ENCODE data around the gene PREX1.
A peak's percentile ranks its signal among the peaks of the same experiment; 100 is the strongest.

Gene PREX1

DNA sequence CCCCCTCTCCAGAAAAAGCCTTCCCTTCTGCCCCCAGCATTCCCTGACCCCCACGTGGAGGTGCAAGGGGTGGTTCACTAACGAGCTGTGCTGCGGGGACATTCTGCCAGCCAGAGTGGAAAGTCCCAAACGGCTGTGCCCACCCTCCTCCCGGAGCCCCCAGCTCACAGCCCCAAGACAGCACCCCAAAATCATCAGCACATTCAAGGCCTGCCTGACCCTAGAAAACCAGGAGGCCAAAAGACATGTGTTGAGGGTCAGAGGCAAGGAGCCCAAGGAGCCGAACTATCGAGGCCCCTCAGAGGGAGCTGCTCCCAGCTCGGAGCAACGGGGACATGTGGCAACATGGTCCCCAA is 197.9 kb downstream of the PREX1 start:
- no peak for DNase-seq

DNA sequence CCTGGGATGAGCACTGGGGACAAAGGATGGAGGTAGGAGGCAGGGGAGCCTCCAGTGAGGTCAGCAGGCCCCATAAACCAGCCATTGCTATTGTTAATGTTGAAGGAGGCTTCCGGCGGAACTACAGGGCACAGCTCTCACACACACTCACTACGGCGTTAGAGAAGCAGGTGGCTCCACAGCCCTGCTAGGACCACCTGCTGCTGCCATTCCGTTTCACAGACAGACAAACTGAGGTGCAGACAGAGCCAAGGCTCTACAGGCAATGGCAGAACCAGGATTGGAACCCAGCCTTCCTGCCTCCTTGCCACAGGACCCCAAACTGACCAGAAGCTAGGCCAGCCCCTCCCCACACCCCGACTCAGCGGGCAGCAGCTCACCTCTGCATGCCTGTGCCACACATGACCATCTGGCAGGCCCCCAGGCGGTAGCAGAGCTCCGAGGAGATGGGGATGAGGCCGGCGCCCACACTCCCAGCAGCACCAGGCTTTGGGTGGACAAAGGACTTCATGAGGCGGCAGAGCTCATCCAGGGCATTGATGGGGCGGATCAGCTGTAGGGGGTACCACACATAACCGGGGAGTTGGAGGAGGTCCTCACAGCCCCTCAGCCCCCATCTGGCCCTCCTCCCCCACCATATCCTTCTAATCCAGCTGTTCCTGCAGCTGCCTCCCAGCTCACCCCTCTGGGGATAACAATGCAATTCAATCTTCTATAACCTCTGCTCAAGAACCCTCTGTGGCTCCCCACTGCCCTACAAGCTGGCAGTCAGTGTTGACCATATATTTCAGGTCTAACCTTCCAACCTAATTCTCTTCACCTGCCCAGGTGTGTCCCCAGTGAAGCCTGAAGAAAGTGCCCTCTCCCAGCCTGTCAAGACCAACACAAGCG is 198.5 kb downstream of the PREX1 start:
- no peak for DNase-seq

GRCh38 chr20:48627737-48628128 is 200.1 kb downstream of the PREX1 start:
- no peak for DNase-seq

DNA sequence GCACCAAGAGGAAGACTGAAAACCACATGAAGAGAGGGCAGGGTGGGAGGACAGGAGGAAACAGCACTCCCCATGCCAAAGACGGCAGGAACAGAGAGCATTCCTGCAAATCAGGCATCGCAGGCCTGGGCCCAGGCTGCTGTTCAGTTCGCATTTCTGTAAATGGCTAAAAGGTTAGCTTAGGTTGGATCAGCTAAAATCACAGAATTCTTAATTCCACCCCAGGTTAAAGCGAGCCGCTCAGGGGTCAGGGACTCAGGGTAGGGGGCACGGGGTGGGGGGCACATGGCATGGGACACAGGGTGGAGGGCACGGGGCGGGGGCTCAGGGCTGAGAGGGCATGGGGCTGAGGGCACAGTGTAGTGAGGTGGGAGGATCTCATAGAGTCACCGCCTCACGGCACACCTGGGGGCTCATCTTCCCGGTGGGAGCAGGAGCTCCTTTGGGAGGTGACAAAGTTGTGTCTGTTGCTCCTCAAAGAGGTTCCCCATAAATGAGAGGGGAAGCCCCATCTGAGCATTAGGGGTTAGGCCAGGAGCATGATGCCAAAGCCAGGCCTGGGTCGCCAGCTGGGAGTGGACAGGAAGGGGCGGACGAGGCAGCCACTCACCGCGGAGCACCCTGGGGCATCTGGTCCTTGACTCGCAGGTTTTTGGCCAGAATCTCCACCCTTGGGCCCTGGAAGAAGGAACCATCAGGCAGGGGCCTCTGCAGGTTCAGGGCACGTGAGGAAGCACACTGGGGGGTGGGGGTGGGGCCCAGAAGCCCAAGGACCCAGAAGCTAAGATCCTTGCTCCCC is 200.7 kb downstream of the PREX1 start:
- DNase-seq: no peak

- no peak for DNase-seq
Observed at GRCh38 chr20:48626226-48626937, 201.4 kb downstream of the PREX1 start.

DNA sequence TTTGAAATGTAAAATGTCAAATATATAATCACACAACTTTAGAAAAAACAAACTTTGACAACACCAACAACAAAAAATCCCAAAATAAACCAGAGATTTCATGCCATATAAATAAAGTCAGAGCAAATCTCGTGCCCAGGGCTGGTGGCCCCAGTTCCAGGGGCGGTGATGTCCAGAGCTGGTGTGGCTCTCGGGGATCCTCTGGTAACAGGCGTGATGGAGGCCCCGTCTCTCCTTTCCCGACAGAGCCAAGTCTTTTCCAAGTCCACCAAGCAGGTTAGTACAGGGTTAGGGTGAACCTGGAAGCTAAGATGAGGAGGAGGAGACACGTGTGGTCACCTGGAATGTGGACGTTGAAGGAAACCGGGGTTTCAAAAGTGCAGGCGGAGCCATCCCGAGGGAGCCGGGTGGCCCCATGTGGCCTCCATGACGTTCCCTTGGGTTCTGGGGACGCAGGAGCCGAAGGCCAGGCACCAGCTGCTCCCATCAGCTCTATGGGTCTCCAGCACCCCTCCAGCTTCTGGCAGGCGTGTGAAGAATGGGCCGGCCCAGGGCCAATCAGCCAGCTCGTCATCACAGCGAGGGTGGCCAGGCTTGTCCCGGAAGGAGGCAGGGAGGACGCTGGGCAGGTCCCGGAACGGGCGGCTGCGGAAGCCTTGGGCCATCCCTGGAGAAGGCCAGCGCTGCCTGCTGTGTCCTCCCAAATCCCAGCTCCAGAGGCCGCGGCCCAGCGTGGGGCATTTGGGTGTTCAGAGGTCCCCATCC is 202.5 kb downstream of the PREX1 start:
- DNase-seq: no peak

DNA sequence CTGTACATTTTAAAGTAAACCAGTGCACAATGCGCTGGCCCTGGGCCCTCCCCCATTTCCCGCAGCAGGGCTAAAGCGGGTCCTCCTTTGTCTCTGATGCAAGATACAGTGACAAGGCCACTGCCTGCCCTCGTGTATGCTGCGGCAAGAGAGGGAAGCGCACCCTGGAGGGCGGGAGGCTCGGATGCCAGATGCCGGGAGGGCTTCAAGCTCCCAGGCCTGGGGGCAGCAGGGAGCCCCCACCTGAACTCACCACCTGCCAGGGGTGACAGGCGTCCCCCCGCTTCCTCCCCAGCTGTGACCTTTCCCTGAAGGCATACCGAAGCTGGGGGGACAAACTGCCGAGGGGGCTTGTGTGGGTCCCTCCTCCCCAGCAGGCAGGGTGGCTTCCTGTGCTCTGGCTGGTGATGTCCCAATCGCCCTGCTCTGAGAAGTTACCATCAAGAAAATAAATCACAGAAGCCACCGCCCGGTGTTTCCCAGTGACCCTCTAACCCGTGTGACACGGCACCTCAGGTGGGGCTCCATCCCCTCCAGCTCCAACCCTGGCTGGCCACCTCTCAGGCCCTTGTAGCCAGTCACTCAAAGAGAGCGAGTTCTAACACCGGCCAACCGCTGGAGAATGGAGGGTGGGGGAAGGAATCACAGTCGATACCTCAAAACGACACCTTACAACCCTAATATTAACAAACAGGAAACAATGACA is 203.3 kb downstream of the PREX1 start:
- no peak for DNase-seq

DNA sequence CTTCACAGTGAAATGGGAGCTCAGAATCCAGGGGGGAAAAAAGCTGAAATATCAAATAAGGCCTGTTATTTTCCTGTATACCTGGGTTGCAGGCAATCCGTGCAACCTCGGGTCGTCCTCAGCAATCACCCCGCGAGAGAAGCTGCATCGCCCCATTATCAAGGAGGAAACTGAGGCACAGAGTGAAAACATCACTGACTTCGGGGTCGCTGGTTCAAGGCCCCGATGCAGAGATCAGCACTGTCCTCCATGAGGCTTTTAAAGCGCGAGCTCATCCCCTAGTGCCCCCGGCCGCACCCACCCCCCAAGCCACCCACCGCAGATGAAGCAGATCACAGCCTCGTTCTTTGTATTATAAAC is 203.9 kb downstream of the PREX1 start:
- DNase-seq: no peak

GRCh38 chr20:48623176-48623905 is 204.5 kb downstream of the PREX1 start:
- no peak for DNase-seq

DNA sequence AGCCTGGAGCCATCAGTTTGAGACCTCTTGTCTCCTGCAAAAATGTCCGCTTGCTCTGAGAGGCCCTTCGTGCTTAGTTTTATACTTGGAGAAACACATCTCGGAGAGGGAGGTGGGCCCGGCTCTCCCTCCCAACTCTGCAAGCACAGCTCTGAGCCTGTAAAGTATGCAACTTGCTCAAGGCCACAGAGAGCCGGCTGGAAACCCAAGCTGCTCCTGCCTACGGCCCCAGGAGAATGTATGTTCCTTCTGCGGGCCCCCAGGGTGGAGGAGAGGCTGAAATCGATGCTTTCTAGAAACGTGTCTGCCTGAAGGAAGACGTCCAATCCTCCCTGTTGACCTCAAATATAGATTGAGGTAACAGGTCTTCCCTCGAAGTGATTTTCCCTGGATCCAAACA is 205.4 kb downstream of the PREX1 start:
- DNase-seq: no peak

- no peak for DNase-seq
Observed at GRCh38 chr20:48621376-48622078, 206.3 kb downstream of the PREX1 start.

DNA sequence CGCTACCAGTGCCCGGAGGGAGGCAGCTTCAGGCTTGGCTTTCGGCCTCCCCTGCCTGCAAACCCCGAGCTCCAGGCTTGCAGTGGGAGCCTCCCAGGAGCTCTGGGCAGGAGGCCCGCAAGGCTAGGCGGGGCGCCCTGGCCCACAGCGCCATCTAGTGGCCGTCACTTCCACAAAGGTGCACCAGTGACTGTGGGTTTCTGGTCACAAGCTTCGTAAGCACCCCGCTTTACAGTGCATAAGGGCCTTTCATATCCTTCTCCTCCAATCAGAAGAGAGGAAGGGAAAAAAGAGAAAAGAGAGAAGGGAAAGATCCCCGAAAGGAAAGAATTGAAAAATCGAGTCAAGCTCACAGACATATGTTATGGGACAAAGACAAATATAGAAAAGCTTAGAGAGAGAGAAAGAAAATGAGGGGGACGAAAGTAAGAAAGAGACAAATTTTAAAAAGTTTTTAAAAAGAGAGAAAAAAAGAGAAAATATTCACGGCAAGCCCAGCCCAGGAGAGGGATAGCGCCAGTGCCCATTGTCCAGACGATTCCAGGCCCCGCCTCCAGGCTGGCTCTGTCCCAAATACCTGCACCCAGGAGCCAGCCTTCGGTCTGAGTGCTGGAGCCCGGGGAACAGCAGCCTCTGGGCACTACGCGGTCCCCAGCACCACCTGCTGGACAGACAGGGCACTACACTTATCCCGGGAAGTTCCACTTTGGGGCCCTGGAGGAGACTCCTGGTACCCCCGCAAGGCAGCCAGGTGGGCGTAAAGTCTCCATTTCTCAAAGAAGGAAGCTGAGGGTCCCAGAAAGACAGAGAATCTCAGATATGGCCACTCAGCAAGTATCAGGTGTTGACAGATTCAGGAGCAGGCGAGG is 207.1 kb downstream of the PREX1 start:
- peak; percentile 77 for DNase-seq

DNA sequence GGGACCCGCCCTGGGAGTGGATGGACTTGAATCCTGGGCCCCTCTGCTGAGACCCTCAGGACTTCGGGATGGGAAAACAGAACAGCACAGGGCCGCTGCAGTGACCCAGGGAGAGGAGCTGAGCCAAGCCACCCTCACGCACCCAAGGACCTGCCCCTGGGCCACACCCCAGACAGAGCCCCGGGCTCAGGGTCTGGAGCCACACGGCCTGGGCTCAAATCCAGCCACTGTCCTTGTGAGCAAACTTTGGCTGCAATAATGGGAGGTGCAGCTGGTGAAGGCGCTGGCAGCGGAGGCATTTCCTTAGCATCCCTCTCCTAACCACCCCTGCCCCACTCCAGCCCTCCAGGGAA is 207.7 kb downstream of the PREX1 start:
- DNase-seq: no peak

GRCh38 chr20:48619126-48620101 is 208.4 kb downstream of the PREX1 start:
- no peak for DNase-seq

DNA sequence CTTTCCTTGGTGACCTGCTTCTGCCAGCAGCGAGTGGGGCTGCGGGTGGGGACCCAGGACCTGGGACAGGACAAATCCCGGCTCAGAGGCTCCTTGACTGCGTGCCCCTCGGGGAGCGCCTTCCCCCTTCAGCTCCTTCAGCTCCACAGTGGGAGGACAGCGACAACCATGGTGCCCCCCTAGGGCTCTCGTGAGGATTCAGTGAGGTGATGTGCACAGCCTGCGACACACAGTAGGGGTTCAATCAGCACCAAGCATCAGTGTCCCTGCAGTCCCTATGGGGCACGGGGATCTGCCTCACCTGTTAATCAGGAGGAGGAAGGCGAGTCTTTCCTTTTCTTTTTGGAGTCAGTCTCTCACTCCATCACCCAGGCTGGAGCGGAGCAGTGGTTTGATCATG is 209.2 kb downstream of the PREX1 start:
- no peak for DNase-seq

GRCh38 chr20:48618052-48618451 is 209.7 kb downstream of the PREX1 start:
- DNase-seq: no peak

GRCh38 chr20:48617481-48617880 is 210.3 kb downstream of the PREX1 start:
- DNase-seq: no peak

- DNase-seq: no peak
Observed at GRCh38 chr20:48616481-48616880, 211.3 kb downstream of the PREX1 start.

DNA sequence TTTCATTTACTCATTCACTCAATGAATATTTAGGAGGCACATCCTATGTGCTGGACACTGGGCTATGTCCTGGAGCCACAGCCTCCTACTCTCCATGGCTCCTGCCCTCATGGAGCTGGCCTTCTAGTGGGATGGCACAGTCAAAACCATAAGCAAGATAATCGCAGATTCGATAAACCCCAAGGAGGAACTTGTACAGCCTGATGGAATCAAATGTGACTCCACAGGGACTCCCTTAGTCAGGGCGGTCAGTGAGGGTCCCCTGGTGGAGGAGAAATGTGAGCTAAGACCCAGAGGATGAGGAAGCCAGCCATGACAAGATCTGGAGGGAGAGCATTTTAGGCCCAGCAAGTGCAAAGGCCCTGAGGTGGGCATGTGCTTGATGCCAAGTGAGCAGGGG is 211.9 kb downstream of the PREX1 start:
- DNase-seq: no peak
